Forelimb muscle (tissue), 1 donor: Measurements from ENCODE around the gene SMYD3. TPM values are rescaled to one million over a fixed set of nuclear protein-coding genes. Genes with fewer than 3 reads are reported as not detected.

ENCODE experiments used
- DNase-seq: peaks from one replicate; pipeline ENCODE4 v3.0.0-alpha.2; 2013; ENCODE audit warnings: low read depth
- polyA plus RNA-seq: library from polyadenylated mRNA; unstranded; fragments of 120-200 nt; gene quantifications from one replicate; pipeline ENCODE4 v1.2.1, GENCODE V29; 2013; ENCODE audit not compliant: insufficient read length

Gene SMYD3
- polyA plus RNA-seq, 1 donor = 7.9 TPM

GRCh38 chr1:245873883-245874671, 633.0 kb downstream of the SMYD3 start:
- DNase-seq = no peak

DNA sequence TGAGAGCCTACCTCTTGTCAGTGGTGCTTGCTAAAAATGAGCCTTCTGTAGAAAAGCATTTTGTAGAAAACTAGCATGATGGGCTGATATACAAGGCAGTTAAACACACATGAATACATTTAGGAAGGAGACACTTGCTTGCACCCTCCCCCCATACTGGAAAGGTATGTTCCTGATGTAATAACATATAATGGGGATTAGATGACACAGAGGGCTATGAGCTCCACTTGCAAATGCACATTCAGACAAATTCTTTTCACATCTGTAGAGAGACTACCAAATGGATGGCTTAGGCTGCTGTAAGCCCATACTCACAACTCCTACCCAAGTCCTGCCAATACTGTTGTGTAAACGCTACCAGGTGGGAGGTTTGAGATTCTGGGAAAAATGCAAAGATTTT, 634.0 kb downstream of the SMYD3 start:
- no peak for DNase-seq

- DNase-seq = no peak
Measured at GRCh38 chr1:245872475-245872874, 634.6 kb downstream of the SMYD3 start.

DNA sequence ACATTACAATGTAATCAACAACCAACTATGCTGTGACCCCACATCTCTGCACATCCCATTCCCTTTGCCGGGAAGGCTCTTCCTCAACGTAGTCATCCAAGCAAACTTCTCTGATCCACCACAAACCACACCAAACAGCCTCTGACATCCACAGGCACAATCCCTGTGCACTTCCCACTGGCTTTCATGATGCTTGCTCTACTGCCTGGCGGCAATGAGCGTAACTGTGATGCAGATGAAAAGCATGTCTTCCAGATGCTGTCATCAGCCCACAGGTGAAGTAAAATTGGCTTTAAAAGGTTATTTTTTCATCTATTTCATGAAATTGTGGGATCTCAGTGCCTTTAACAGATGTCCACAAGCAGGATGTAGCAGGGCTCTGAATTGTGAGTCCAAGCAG, 635.2 kb downstream of the SMYD3 start:
- DNase-seq = no peak

DNA sequence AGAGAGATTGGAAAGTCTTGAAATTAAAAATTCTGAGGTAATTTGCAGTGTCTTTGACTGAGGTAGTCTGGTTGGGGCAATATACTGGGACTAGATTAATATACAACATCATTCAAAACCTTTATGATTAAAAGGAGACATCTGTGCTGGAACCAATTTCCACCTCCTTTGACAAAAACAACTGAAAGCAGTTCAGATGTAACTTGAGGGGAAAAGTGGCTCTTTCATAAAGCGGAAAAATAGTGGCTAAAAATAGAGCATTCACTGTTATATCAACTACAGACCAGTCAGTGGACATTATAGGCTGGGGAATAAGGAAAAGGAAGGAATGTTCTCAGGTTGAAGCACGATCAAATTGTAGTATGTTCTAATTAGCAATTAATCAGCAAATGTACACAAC, 635.9 kb downstream of the SMYD3 start:
- no peak for DNase-seq

- DNase-seq = no peak
Measured at GRCh38 chr1:245870698-245871097, 636.4 kb downstream of the SMYD3 start.

DNA sequence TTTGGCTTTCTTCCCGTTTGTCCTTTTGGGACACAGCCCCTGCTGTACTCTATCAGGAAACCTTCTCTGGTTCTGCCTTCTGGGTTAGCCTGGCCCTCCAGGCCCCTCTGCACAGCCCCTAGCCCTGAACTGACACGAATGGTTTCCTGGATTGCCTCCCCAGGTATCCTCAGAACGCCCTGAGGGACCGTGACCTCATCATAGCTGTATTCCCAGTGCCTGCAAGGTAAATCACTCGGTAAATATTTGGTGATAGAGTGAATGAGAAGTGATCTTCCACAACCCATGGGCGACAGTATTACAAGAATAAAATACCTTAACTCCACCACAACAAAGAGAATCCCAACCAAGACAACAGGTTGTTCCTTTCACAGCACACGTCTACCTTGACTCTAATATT, 637.2 kb downstream of the SMYD3 start:
- DNase-seq = no peak

DNA sequence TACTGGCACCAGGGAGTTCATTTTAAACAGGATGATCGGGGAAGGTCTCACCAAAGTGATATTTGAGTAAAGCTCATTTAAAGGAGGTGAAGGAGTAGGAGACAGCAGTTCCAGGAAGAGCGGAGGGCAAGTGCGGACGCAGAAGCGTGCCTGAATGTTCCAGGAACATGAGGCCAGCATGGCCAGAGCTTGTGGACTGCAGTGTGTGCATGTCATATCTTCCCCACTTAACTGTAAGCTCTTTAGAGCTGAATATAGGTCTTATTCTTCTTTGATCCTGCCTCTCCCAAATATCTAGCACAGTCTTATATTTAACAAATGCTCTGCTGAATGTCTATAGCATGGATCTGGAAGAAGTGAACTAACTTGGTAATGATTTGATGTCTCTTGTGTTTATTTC, 639.3 kb downstream of the SMYD3 start:
- DNase-seq = no peak

GRCh38 chr1:245864872-245865271, 642.2 kb downstream of the SMYD3 start:
- no peak for DNase-seq

DNA sequence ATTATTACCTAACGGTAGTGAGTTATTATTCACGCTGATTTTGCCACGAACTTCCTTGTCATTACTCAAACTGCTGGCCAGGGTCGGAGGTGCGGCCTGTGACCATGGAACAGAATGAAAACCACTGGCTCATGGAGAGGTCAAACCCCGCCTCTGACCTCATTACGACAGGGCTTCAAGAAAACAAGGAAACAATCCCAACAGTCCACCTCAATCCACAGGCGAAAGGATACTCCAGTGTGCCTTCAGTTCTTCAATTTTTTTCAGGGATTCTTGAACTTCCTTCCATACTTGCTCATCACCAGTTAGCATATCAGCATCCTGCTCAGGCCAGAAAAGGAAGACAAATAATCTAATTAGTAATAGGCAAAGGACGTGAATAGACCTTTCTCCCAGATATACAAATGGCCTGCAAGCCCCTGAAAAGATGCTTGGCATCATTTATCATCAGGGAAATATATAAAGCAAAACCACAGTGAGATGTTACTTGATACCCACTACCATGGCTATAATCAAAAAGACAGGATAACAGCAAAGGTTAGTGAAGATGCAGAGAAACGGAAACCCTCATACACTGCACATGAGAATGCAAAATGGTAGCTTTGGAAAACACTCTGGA, 643.4 kb downstream of the SMYD3 start:
- no peak for DNase-seq

DNA sequence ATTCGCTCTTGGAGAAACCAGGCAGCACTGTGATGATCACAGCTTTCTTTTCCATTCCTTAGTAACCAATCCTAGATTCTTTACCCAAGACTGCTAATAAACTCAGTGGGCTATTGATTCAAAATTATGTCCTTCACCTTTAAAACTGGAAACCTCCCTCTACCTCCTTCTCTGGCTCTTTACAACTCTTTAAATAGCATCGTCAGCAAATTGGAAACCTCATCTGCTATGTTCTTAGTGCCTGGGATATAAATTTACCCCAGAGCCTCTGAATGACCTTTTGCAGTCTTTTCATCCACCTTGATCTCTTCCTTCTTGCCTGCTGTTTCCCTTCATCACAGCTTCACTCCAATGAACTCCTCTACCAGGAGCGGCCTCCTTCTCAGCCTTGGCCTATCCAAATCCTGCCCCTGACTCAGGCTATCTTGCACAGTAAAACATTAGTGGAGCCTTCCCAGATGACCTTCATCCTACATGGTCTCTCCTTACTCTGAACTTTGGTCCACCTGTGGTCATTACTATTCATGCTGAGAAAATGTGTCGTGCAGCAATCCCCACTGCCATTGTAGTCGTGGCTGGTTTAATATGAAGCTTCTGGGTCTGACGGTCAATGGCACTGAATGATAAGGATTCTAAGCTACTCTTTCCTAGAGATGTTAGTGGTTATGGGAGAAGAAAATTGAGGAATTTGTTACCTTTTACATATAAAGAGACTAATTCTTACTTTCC, 644.1 kb downstream of the SMYD3 start:
- no peak for DNase-seq

- DNase-seq = no peak
Measured at GRCh38 chr1:245860657-245861544, 646.2 kb downstream of the SMYD3 start.

GRCh38 chr1:245859493-245860114, 647.5 kb downstream of the SMYD3 start:
- DNase-seq = no peak

DNA sequence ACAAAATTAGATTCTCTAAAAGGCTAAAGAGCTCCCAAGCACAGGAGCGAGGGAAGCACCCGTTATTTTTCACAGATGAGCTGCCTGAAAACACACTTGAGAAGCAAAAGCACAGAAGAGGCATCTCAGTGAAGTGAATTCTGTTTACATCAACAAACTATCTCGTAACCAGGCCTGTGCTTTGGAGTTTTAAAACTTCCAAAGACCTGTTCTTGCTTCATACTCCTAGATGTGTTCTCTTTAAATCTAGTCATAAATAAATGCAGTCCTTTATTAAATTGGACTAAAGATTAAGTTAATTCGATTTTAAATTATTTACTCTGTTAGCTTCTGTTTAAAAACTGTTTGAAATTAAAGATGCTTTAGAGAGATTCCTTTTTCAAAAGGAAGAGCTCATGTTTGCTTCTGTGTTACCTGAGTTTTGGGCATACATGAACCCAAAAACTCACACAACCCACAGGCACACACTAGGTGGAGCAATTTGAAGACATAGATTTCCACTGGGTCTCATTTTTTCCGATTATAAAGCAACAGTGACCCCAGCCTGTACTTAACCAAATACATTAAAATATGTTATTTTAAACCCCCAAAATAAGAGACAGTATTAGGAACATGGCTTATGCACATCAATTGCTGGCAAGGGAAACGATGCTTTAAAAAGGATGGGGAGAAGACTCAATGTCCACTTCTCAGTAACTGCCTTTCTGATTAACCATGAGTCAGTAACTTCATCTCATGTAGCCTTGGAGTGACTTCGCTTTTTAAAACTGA, 648.2 kb downstream of the SMYD3 start:
- no peak for DNase-seq

GRCh38 chr1:245858022-245858721, 648.9 kb downstream of the SMYD3 start:
- DNase-seq = no peak

DNA sequence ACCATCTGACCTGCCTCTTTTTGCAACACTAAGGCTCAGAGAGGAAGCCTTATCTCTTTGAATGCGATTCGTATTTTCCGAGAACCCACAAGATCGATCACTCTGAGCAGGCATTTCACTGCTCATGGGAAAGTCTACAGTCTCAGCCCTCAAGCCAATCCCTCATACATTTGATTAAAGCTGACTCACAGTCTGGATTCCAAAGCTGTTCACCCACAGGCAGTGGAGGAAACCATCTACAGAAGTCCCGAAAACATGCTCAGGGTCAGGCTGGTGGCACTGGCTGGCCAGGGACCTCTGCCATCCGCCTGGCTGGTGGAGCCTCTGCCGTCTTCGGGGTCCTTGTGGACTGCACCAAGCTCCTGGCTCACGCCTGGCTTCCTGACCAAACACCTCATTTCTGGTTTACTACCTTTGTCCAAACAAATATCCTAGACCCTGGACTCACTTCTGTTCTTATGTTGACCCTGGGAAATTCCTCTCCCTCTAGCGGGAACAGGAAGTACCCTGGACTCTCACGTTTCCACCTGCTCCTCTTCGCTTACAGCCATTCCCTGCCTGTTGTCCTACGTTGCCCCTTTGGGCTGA, 650.0 kb downstream of the SMYD3 start:
- no peak for DNase-seq

- DNase-seq = no peak
Measured at GRCh38 chr1:245855846-245856730, 651.0 kb downstream of the SMYD3 start.

GRCh38 chr1:245853291-245853690, 653.8 kb downstream of the SMYD3 start:
- DNase-seq = no peak

DNA sequence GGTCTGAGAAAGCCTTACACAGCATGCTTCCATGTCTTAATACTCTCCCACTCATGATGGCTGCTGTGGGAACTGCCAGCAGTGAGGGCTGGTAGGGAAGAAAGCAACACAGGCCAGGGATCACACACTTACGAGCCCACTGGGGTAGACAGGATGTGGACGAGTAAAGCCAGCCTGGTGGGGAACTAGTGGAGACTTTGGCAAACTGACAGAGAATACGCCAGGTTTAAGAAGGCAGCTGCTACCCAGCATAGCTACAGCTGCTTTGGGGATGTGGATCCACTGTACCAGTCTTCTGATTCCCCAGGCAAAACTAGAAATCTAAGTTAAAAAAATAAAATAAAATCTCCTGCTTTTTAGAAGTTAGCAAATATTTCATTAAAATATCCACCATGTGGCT, 664.0 kb downstream of the SMYD3 start:
- DNase-seq = no peak
